Measurements from ENCODE around the gene GOLGB1. TPM values are rescaled to one million over a fixed set of nuclear protein-coding genes. Genes with fewer than 3 reads are reported as not detected.

The GOLGB1 gene
- polyA plus RNA-seq, 3 donors = 1.2 to 7.1 (median 1.7) TPM

- DNase-seq = no peak
- Mint-ChIP-seq H3K27me3 (ENCODE audit: low read depth in 3 of 3) (no peaks in the 10 kb centered on the region), H3K9me3 (no peaks in the 10 kb centered on the region), H3K4me3 (no peak overlapping the region), H3K27ac (no peak overlapping the region), H3K36me3 (peaks cover 58% of the 10 kb centered on the region in 2 donors), H3K4me1 (peaks cover 59% of the 10 kb centered on the region)
- no peak overlapping the region for H3K4me2 ChIP-seq (replicated peaks; ENCODE audit: extremely low read depth, low read length, poor library complexity, severe bottlenecking)
- no peak overlapping the region for H3K9ac ChIP-seq (ENCODE audit: insufficient read depth, low read length, poor library complexity, severe bottlenecking)
- no peaks in the 10 kb centered on the region for H3K9me3 ChIP-seq (replicated peaks in 1 of 2; ENCODE audit: control insufficient read depth in 1 of 2, insufficient read depth in 1 of 2, low read length in 2 of 2)
- no peak for TF ChIP-seq CTCF (IDR thresholded peaks at IDR 0.05)
- H3K4me3 ChIP-seq (replicated peaks in 1 of 3; ENCODE audit: low read depth in 2 of 3, low read length in 3 of 3) = no peak overlapping the region
- H2AFZ ChIP-seq (ENCODE audit: insufficient read depth, low read depth, low read length, poor library complexity, severe bottlenecking) = no peak overlapping the region
- H3K79me2 ChIP-seq (ENCODE audit: insufficient read depth, low read length) = peaks cover 27% of the 10 kb centered on the region
- peaks cover 30 to 60% of the 10 kb centered on the region in 2 donors for H3K36me3 ChIP-seq (replicated peaks in 1 of 2; ENCODE audit: control insufficient read depth in 1 of 2, insufficient read depth in 2 of 2, low read length in 2 of 2)
- peaks cover 19% of the 10 kb centered on the region for H4K20me1 ChIP-seq (ENCODE audit: insufficient read depth, low read length)
- peaks cover 50 to 57% of the 10 kb centered on the region in 2 donors for H3K4me1 ChIP-seq (ENCODE audit: control insufficient read depth in 1 of 2, insufficient read depth in 2 of 2, low read length in 2 of 2)
- intact Hi-C loops (cut with micrococcal nuclease) = loop anchor here (10.0 kb wide), 2 partner anchors 82 to 172 kb away; partner anchors contain the start of genes GOLGB1 (in 2 of the 2), EAF2 (in 1 of the 2) and IQCB1 (in 1 of the 2)
- no peaks in the 10 kb centered on the region for H3K27me3 ChIP-seq (ENCODE audit: control insufficient read depth in 2 of 2, insufficient read depth in 2 of 2, low read length in 2 of 2)
- H3K27ac ChIP-seq (ENCODE audit: low read depth in 1 of 2, low read length in 2 of 2) = no peak overlapping the region
Measured at GRCh38 chr3:121662742-121663141, 86.8 kb downstream of the GOLGB1 start.

GRCh38 chr3:121661376-121661775 is 88.2 kb downstream of the GOLGB1 start:
- peaks cover 43 to 69% of the 10 kb centered on the region in 2 donors for H3K36me3 ChIP-seq (replicated peaks in 1 of 2; ENCODE audit: control insufficient read depth in 1 of 2, insufficient read depth in 2 of 2, low read length in 2 of 2)
- 84% methylated on average over 5 of the region's 6 CpGs for WGBS (ENCODE audit: insufficient coverage)
- peak overlapping the region; percentile 79 for H3K4me2 ChIP-seq (replicated peaks; ENCODE audit: extremely low read depth, low read length, poor library complexity, severe bottlenecking)
- peak overlapping the region; percentile 99 to 100 (median 100) for H3K27ac Mint-ChIP-seq
- peaks cover 64 to 66% of the 10 kb centered on the region in 2 donors for H3K36me3 Mint-ChIP-seq
- H3K27me3 ChIP-seq (ENCODE audit: control insufficient read depth in 2 of 2, insufficient read depth in 2 of 2, low read length in 2 of 2) = no peaks in the 10 kb centered on the region
- H3K79me2 ChIP-seq (ENCODE audit: insufficient read depth, low read length) = peaks cover 41% of the 10 kb centered on the region
- peak overlapping the region in 1 of 2 donors; percentile 99 for H3K4me3 Mint-ChIP-seq
- peak overlapping the region; percentile 62 for H2AFZ ChIP-seq (ENCODE audit: insufficient read depth, low read depth, low read length, poor library complexity, severe bottlenecking)
- no peaks in the 10 kb centered on the region for H3K9me3 ChIP-seq (replicated peaks in 1 of 2; ENCODE audit: control insufficient read depth in 1 of 2, insufficient read depth in 1 of 2, low read length in 2 of 2)
- H3K27me3 Mint-ChIP-seq (ENCODE audit: low read depth in 3 of 3) = no peaks in the 10 kb centered on the region
- H3K9ac ChIP-seq (ENCODE audit: insufficient read depth, low read length, poor library complexity, severe bottlenecking) = peak overlapping the region; percentile 80
- peaks cover 38 to 44% of the 10 kb centered on the region in 2 donors for H3K4me1 ChIP-seq (ENCODE audit: control insufficient read depth in 1 of 2, insufficient read depth in 2 of 2, low read length in 2 of 2)
- peak in 1 of 3 donors; percentile 25 for DNase-seq
- no peaks in the 10 kb centered on the region for H3K9me3 Mint-ChIP-seq
- no peak for TF ChIP-seq CTCF (IDR thresholded peaks at IDR 0.05)
- H3K4me1 Mint-ChIP-seq = peaks cover 51% of the 10 kb centered on the region
- H3K27ac ChIP-seq (ENCODE audit: low read depth in 1 of 2, low read length in 2 of 2) = peak overlapping the region; percentile 94 to 97
- intact Hi-C loops (cut with micrococcal nuclease) = loop anchor here (10.0 kb wide), 2 partner anchors 83 to 173 kb away; partner anchors contain the start of genes GOLGB1 (in 2 of the 2), EAF2 (in 1 of the 2) and IQCB1 (in 1 of the 2)
- peaks cover 33% of the 10 kb centered on the region for H4K20me1 ChIP-seq (ENCODE audit: insufficient read depth, low read length)
- peak overlapping the region in 1 of 3 experiments; percentile 80 for H3K4me3 ChIP-seq (replicated peaks in 1 of 3; ENCODE audit: low read depth in 2 of 3, low read length in 3 of 3)
